Smooth muscle cell (in vitro differentiated cells): ENCODE measurements around the gene STK17A. TPM values are rescaled to one million over a fixed set of nuclear protein-coding genes. Genes with fewer than 3 reads are reported as not detected.

Source experiments
- DNase-seq: peaks from one replicate; lab custom pipeline; 2025; ENCODE audit not compliant: unreplicated experiment; lab: John Stamatoyannopoulos, UW
- H2AFZ ChIP-seq: fragments of 200-600 bp; sonication (generic); 2 replicates; pipeline ENCODE4 v1.6.0; 2016; ENCODE audit warnings: antibody characterized with exemption, low read depth, mild to moderate bottlenecking
- H3F3A ChIP-seq: fragments of 200-600 bp; sonication (generic); 2 replicates; pipeline ENCODE4 v1.6.0; 2017; ENCODE audit warnings: antibody characterized with exemption, low read depth
- H3K27ac ChIP-seq: fragments of 200-600 bp; sonication (generic); 2 replicates; pipeline ENCODE4 v1.5.1; 2016; ENCODE audit warnings: low read depth, mild to moderate bottlenecking
- H3K27me3 ChIP-seq: fragments of 200-600 bp; sonication (generic); 2 replicates; pipeline ENCODE4 v1.6.1; 2016; ENCODE audit warnings: low read depth, mild to moderate bottlenecking
- H3K36me3 ChIP-seq: fragments of 200-600 bp; sonication (generic); 2 replicates; pipeline ENCODE4 v1.5.1; 2016; ENCODE audit warnings: low read depth
- H3K4me1 ChIP-seq: fragments of 200-600 bp; sonication (generic); 2 replicates; pipeline ENCODE4 v1.5.1; 2016; ENCODE audit warnings: low read depth
- H3K4me2 ChIP-seq: fragments of 200-600 bp; sonication (generic); 2 replicates; pipeline ENCODE4 v1.6.0; 2016; ENCODE audit warnings: mild to moderate bottlenecking
- H3K4me3 ChIP-seq: fragments of 200-600 bp; sonication (generic); 2 replicates; pipeline ENCODE4 v1.5.1; 2016; ENCODE audit warnings: mild to moderate bottlenecking
- H3K79me2 ChIP-seq: fragments of 200-600 bp; sonication (generic); 2 replicates; pipeline ENCODE4 v1.6.0; 2016; ENCODE audit warnings: low read depth, mild to moderate bottlenecking
- H3K9ac ChIP-seq: fragments of 200-600 bp; sonication (generic); 2 replicates; pipeline ENCODE4 v1.6.0; 2016; ENCODE audit warnings: low read depth
- H3K9me3 ChIP-seq: fragments of 200-600 bp; sonication (generic); replicated peaks from 2 replicates; pipeline ENCODE4 v1.5.1; 2016; ENCODE audit warnings: low read depth
- H4K20me1 ChIP-seq: fragments of 200-600 bp; sonication (generic); 2 replicates; pipeline ENCODE4 v1.6.0; 2016; ENCODE audit warnings: low read depth
- CTCF ChIP-seq: fragments of 200-600 bp; sonication (generic); IDR thresholded peaks from 2 replicates; pipeline ENCODE4 v1.5.1; 2017; ENCODE audit warnings: borderline replicate concordance, mild to moderate bottlenecking, antibody characterized with exemption; ENCODE audit not compliant: insufficient read depth, poor library complexity, severe bottlenecking
- WGBS: methylation state at CpG from one replicate; pipeline ENCODE4 v1.1.7; 2016; ENCODE audit warnings: low lambda C conversion rate; 5-methylcytosine and 5-hydroxymethylcytosine counted together
- polyA plus RNA-seq: library from polyadenylated mRNA; unstranded; fragments of >200 nt; fragmentation: Nextera tagmentation; extraction: Ambion mirVana; gene quantifications from 2 replicates; pipeline ENCODE4 v1.2.1, GENCODE V29; 2016
- total RNA-seq: library from RNA; depleted of rRNA; stranded (reverse); fragments of >200 nt; gene quantifications from 2 replicates; pipeline ENCODE4 v1.2.3, GENCODE V29; 2014

Gene STK17A
- total and polyA plus RNA-seq, 2 experiments from 2014 or later = 21.0 to 28.2 TPM

- H3K79me2 ChIP-seq = no peaks in the 10 kb centered on the region
- no peaks in the 10 kb centered on the region for H3K36me3 ChIP-seq
- WGBS = 71% methylated on average over 7 of the region's 7 CpGs
- no peaks in the 10 kb centered on the region for H3K9me3 ChIP-seq
- H3F3A ChIP-seq = peaks cover 4% of the 10 kb centered on the region
- H3K9ac ChIP-seq = no peak overlapping the region
- H3K4me3 ChIP-seq = no peak overlapping the region
- no peak overlapping the region for H3K4me2 ChIP-seq
- no peaks in the 10 kb centered on the region for H3K27me3 ChIP-seq
- peaks cover 15% of the 10 kb centered on the region for H4K20me1 ChIP-seq
- H3K4me1 ChIP-seq = peaks cover 8% of the 10 kb centered on the region
- H3K27ac ChIP-seq = no peak overlapping the region
- no peak for TF ChIP-seq CTCF
- H2AFZ ChIP-seq = no peak overlapping the region
- no peak for DNase-seq
These were observed 32.7 kb downstream of the STK17A start for GRCh38 chr7:43615558-43616145.

- H2AFZ ChIP-seq = no peak overlapping the region
- DNase-seq = no peak
- no peak overlapping the region for H3K4me3 ChIP-seq
- H3F3A ChIP-seq = peaks cover 4% of the 10 kb centered on the region
- no peaks in the 10 kb centered on the region for H3K79me2 ChIP-seq
- TF ChIP-seq CTCF = no peak
- H4K20me1 ChIP-seq = peaks cover 18% of the 10 kb centered on the region
- peaks cover 8% of the 10 kb centered on the region for H3K4me1 ChIP-seq
- no peak overlapping the region for H3K4me2 ChIP-seq
- 100% methylated on average over 4 of the region's 4 CpGs for WGBS
- no peak overlapping the region for H3K27ac ChIP-seq
- H3K9ac ChIP-seq = no peak overlapping the region
- H3K27me3 ChIP-seq = no peaks in the 10 kb centered on the region
- H3K9me3 ChIP-seq = no peaks in the 10 kb centered on the region
- H3K36me3 ChIP-seq = no peaks in the 10 kb centered on the region
These were observed 34.1 kb downstream of the STK17A start for GRCh38 chr7:43616977-43617376.

- peaks cover 8% of the 10 kb centered on the region for H3K4me1 ChIP-seq
- H3K9me3 ChIP-seq = no peaks in the 10 kb centered on the region
- no peak overlapping the region for H3K4me2 ChIP-seq
- WGBS = 59% methylated on average over 4 of the region's 4 CpGs
- no peak overlapping the region for H3K9ac ChIP-seq
- no peak for DNase-seq
- no peak overlapping the region for H2AFZ ChIP-seq
- H3K4me3 ChIP-seq = no peak overlapping the region
- H3K27ac ChIP-seq = no peak overlapping the region
- peaks cover 5% of the 10 kb centered on the region for H3K79me2 ChIP-seq
- no peaks in the 10 kb centered on the region for H3K27me3 ChIP-seq
- peaks cover 4% of the 10 kb centered on the region for H3F3A ChIP-seq
- TF ChIP-seq CTCF = no peak
- no peaks in the 10 kb centered on the region for H3K36me3 ChIP-seq
- H4K20me1 ChIP-seq = peaks cover 25% of the 10 kb centered on the region
These were observed 35.2 kb downstream of the STK17A start for GRCh38 chr7:43618073-43618472.
